Measurements from ENCODE around the gene CASR.

CASR gene

GRCh38 chr3:122217901-122218300 lies 34.4 kb downstream of the CASR start:
- no peak for DNase-seq

GRCh38 chr3:122219242-122219872 lies 35.9 kb downstream of the CASR start:
- no peak for DNase-seq

GRCh38 chr3:122227036-122227781 lies 43.7 kb downstream of the CASR start:
- DNase-seq = no peak

DNA sequence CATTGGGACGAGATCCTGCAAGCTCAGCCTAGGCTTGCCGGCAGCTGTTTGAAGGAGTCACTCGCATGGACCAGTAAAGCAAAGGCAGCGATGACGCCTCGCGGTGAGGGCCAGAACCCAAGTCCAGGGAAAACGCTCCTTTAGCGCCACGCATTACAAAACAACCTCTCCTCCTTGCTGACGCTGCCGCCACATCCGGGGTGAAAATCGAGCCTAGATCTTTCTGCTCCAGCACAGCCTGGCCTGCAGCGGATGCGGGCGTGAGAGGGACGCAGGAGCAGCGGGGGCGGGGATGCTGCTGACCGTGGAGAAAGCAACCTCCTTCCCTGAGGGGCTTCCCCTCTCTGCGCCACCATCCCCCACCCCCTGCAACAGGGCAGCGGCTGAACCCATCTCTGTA lies 46.7 kb downstream of the CASR start:
- no peak for DNase-seq

DNA sequence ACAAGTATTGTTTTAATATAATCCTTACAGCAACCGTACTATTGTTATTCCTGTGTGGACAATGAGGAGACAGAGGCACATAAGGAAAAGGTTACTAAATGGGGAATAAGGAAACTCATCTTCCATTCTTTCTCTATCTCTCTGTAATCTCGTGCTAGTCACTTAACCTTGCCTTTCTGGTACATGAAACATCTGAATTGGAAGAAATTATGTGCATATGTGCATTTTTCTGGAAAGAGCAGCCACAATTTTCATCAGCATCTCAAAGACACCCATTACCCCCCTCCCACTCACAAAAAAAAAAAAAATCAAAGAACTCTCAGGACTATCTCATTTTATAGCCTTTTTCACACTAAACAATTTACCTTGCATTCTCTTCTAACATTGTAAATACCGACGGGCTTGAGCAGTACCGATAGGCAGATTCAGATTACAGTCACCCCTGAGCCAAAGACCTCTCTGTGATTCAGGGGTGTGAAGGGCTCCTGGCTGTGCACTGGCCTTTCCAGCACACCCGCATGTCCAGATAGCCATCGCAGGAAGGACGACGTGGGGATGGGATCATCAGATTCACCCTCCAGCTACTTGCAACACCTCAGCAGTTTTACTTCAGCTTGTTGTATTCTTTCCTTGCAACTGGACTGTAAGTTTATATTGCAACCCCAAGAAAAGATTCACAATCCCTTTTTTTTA lies 48.1 kb downstream of the CASR start:
- no peak for DNase-seq

DNA sequence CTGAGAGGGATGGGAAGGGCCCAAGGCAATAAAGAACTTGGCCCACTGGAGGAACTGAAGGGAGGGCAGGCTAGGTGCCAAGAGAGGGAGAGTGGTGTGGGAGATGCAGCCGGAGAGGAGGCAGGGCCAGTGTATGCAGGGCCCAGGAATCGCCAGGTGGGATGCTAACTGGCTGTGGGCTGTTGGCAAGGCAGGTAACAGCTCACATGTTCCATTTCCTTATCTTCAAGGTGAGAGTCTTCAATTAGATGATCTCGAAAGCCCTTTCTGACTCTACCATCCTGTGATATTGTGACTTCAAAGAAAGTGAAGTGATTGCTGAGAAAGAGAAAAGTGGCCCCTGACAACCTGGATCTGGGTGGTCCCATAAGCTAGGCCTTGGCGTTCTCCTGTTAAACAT lies 49.0 kb downstream of the CASR start:
- DNase-seq = no peak

DNA sequence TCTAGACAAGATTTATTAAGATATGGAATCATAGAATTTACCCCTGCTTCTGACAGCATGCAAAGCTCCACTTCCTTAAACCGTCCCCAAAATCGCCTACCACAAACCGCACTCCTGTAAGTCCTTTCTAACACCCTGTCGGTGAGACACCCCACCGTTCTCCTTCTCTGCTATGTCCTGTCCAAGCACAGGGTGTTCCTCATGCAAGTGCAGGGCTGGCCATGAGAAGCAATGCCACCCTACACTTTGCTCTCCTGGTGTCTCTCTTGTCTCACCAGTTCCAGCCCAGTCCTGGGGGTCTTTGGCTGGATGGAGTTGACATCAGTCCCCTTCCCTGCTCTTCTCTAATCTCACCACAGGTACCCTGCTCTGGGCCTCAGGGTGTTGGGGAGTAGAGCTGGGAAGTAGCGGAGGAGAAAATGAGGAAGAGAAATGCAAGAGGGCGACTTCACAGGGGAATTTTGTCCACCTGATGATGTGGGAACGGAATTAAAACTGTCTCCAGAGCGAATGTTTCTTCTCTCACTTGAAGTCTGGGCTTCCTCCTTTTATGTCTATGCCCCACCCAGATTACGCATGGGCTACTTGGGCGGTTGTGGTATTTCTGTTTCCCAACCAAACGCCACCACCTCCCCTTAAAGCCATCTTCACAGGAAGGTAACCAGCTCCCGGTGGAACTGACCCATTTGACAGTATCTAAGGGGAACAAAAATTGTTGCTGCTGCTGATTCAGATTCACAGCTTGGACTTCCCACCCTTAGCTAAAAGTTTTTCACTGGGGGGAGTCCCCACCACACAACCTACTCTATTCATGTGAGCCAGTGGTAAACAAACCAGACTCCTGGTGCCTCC lies 49.9 kb downstream of the CASR start:
- peak; percentile 11 for DNase-seq

GRCh38 chr3:122234117-122234516 lies 50.6 kb downstream of the CASR start:
- DNase-seq = no peak

DNA sequence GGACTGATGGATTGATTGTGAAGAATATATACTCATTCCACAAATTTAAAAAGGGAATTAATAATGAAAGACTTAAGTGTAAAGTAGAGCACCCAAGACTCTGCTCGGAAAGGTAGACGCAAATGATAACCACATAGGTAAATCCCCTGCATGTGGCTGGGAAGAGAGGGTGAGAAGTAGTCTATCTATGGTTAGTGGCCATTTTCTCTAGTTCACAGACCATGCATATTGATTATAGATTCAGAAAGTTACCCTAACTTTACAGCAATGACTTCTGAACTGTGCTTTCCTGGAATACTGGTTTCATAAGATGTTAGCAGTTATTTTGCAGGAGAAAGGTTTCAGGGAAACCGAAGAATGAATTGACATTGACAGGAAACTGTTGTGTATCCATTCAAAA lies 51.7 kb downstream of the CASR start:
- no peak for DNase-seq

GRCh38 chr3:122239112-122239511 lies 55.6 kb downstream of the CASR start:
- no peak for DNase-seq

DNA sequence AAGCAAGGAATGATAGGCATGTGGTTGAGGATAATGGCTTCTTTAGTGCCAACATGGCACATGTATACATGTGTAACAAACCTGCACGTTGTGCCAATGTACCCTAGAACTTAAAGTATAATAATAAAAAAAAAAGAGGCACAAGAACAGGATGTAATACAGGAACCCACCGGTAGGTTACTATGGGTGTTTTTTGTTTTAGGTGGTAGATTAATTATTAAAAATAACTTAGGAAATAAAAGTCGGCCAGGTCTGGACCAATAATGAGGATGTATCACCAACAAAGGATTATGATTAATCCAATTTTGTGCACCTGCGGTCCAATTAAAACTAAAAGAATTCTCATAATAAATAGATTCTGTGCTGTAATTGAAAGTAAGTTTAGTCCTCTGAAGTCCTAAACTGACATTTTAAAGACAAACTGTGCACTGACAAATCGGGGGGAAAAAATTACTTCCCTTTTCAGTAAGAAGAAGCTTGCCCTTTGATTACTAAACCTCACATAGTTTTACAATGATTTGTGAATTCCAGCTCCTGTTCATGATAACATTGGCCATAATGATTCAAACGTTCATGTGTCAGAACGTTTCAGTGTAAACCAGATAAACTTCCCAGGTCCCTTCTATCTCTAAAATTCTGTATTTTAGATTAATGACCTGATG lies 62.2 kb downstream of the CASR start:
- DNase-seq = no peak

DNA sequence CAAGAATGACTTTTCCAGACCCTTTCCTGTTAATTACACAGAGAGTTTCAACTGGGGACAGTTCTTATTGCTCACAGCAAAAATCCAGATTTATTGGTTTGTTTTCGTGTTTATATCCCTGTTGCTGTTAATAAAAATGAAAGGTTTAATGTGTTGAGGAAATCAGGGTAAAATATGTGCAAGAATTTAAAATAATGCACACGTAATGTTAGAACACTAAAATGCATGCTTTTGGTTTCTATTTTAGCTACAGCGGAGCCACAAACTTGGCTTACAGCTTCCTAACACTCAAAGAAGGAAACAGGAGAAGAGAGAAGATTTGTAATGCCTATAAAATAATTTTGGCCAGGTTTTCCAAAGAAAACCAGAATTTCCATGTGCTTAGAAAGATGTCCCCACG lies 62.7 kb downstream of the CASR start:
- DNase-seq = no peak

- DNase-seq = no peak
Observed at GRCh38 chr3:122247087-122247824, 63.8 kb downstream of the CASR start.

GRCh38 chr3:122247825-122248185 lies 64.3 kb downstream of the CASR start:
- no peak for DNase-seq

- DNase-seq = no peak
Observed at GRCh38 chr3:122251428-122251827, 68.0 kb downstream of the CASR start.

DNA sequence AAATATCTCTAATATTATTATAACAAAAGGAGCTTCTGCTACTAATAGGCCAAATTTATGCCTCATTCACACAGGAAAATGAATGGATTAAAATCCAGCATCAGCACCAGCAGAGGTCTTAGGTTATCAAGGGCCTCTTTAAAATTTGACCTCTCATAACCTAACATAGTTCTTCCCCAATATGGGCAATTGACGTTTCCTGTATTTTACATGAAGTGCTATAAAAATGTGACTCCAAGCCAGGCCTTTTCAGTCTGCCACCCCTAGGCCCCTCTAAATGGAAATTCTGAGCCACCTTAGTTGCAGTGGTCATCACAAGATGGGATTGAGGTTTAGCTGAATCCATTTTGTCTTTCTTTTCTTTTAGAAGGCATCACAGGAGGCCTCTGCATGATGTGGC lies 70.1 kb downstream of the CASR start:
- no peak for DNase-seq

DNA sequence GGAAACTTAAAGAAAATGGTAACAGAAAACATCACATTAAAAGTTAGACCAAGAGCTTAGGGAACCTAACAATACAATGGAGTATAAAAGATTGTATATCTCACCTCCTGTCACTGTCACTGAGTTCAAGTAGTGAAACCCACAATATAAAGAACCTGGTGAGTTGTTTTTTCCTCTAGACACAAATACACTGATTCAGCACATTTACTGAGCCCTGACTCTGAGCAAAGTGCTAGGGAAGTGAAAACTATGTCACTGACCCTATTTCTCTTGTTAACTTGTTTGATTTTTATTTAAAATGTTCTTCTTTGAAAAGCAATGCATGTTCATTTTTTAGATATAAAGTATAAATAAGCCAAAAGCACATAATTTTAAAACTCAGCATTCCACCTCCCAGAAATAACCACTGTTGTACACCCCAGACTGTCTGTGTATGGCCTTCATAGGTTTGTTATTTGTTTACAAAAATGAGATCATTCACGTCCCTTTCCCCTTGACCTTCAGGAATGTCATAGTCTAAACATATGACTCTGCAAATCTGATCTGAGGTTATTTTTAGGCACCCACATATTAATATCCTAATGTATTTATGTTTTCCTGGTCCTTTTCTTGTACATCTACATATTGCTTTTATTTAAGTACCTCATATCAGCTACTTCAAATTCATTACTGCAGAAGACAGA lies 72.4 kb downstream of the CASR start:
- DNase-seq = no peak

- DNase-seq = no peak
Observed at GRCh38 chr3:122257644-122258364, 74.3 kb downstream of the CASR start.

- peak; percentile 72 for DNase-seq
Observed at GRCh38 chr3:122258757-122259371, 75.4 kb downstream of the CASR start.

GRCh38 chr3:122260206-122260605 lies 76.7 kb downstream of the CASR start:
- no peak for DNase-seq

All from stimulated activated CD4-positive, alpha-beta T cell treated with anti-CD3 and anti-CD28 coated beads, Interleukin-4, amount 100 ng/mL, for 24 hours (primary cell).